Astrocyte of the spinal cord (primary cell): ENCODE measurements around the gene C1orf232.

ENCODE experiments used
- DNase-seq: peaks from one replicate; pipeline ENCODE4 v3.0.0; 2011; ENCODE audit warnings: low read depth, low spot score
- H3K4me3 ChIP-seq: 2 replicates; pipeline ENCODE4 v1.5.1; 2011; ENCODE audit warnings: low read depth, mild to moderate bottlenecking, low read length, moderate library complexity
- CTCF ChIP-seq: IDR thresholded peaks from 2 replicates; pipeline ENCODE4 v1.5.1; 2012; ENCODE audit warnings: low read depth, mild to moderate bottlenecking, low read length, inconsistent platforms
- in situ Hi-C: cut with HindIII; loops from 2 replicates; pipeline ENCODE4 v1.10.0; 2017; ENCODE audit warnings: low sequenced_read_pairs

The C1orf232 gene

GRCh38 chr1:26145960-26146294 lies 22.8 kb downstream of the C1orf232 start:
- DNase-seq = no peak
- no peak for TF ChIP-seq CTCF
- H3K4me3 ChIP-seq = no peak overlapping the region
- in situ Hi-C loops = no loop called here

GRCh38 chr1:26145041-26145959 lies 23.5 kb downstream of the C1orf232 start:
- peak; percentile 70 for TF ChIP-seq CTCF
- H3K4me3 ChIP-seq = no peak overlapping the region
- in situ Hi-C loops = no loop called here
- peak; percentile 77 for DNase-seq

- in situ Hi-C loops = no loop called here
- TF ChIP-seq CTCF = peak; percentile 5
- no peak for DNase-seq
- H3K4me3 ChIP-seq = no peak overlapping the region
Observed at GRCh38 chr1:26142159-26142558, 26.6 kb downstream of the C1orf232 start.

GRCh38 chr1:26138974-26139558 lies 29.7 kb downstream of the C1orf232 start:
- in situ Hi-C loops = no loop called here
- H3K4me3 ChIP-seq = no peak overlapping the region
- DNase-seq = no peak
- TF ChIP-seq CTCF = no peak

- no peak overlapping the region for H3K4me3 ChIP-seq
- in situ Hi-C loops = no loop called here
- TF ChIP-seq CTCF = no peak
- no peak for DNase-seq
Observed at GRCh38 chr1:26134466-26134865, 34.3 kb downstream of the C1orf232 start.

- DNase-seq = no peak
- H3K4me3 ChIP-seq = no peak overlapping the region
- TF ChIP-seq CTCF = no peak
- in situ Hi-C loops = no loop called here
Observed at GRCh38 chr1:26132834-26133167, 36.0 kb downstream of the C1orf232 start.
